Measurements from ENCODE around the gene RNF212B. TPM values are rescaled to one million over a fixed set of nuclear protein-coding genes. Genes with fewer than 3 reads are reported as not detected.

RNF212B gene
- total RNA-seq, 1 donor from 2014 or later, result not detected

DNA sequence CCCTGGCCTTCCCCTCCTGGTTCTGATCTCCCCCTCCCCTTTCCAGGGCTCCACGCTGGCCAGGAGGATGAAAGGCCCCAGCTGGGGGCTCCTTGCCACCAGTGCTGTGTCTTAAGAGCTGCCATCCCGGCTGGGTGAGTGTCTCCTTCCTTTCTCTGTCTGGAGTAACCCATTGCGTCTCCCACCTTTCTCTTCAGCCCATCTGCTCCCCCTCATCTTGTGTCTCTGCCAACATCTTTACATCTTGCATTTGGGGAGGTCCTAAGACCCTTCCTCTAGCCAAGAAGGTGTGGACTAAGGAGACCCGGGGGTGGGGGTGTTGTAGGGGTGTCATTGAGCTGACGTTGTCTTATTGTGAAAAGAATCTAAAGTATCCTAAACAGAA lies 69.4 kb downstream of the RNF212B start:
- DNase-seq (no peak), ATAC-seq (no peak)
- Histone ChIP-seq H3K4me1 (peaks cover 43% of the 10 kb centered on the region), H3K27me3 (ENCODE audit: low read depth) (no peaks in the 10 kb centered on the region), H3K9me3 (no peaks in the 10 kb centered on the region), H3K36me3 (peaks cover 42% of the 10 kb centered on the region), H3K4me3 (peak overlapping the region; percentile 65), H3K27ac (peak overlapping the region; percentile 82)
- no peak for TF ChIP-seq CTCF (IDR thresholded peaks at IDR 0.05)
- intact Hi-C loops (cut with DNase I), result no loop called here

GRCh38 chr14:23307687-23308644 lies 70.2 kb downstream of the RNF212B start:
- no peak for ATAC-seq
- Histone ChIP-seq H3K27ac (peak overlapping the region; percentile 82), H3K4me1 (peaks cover 40% of the 10 kb centered on the region), H3K27me3 (ENCODE audit: low read depth) (no peaks in the 10 kb centered on the region), H3K9me3 (no peaks in the 10 kb centered on the region), H3K36me3 (peaks cover 48% of the 10 kb centered on the region), H3K4me3 (peak overlapping the region; percentile 65)
- no peak for DNase-seq
- intact Hi-C loops (cut with DNase I), result no loop called here
- no peak for TF ChIP-seq CTCF (IDR thresholded peaks at IDR 0.05)

GRCh38 chr14:23308721-23309445 lies 71.1 kb downstream of the RNF212B start:
- Histone ChIP-seq H3K27me3 (ENCODE audit: low read depth) (no peaks in the 10 kb centered on the region), H3K27ac (no peak overlapping the region), H3K9me3 (no peaks in the 10 kb centered on the region), H3K4me3 (no peak overlapping the region), H3K4me1 (peaks cover 38% of the 10 kb centered on the region), H3K36me3 (peaks cover 48% of the 10 kb centered on the region)
- no peak for TF ChIP-seq CTCF (IDR thresholded peaks at IDR 0.05)
- intact Hi-C loops (cut with DNase I), result no loop called here
- DNase-seq (no peak), ATAC-seq (no peak)

DNA sequence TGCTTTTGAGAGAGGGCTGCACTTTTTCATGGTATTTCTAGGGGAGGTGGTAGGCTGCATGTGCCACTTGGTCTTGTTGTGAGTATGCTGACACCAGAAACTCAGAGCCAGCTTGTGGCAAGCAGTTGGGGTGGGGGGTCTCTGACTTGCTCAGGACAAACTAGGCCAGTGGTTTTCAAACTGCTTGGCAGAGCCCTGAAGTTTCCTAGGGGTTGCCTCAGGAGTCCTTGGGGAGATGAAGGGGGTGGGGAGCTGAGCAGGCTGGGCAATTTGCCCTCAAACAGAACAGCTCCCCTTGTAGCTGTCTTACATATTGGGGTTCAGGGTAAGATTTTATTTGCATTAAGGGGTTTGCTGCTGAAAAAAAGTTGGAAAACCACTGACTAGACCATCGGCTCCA lies 72.8 kb downstream of the RNF212B start:
- intact Hi-C loops (cut with DNase I), result no loop called here
- Histone ChIP-seq H3K36me3 (peaks cover 48% of the 10 kb centered on the region), H3K27me3 (ENCODE audit: low read depth) (no peaks in the 10 kb centered on the region), H3K4me3 (no peak overlapping the region), H3K4me1 (peaks cover 35% of the 10 kb centered on the region), H3K9me3 (no peaks in the 10 kb centered on the region), H3K27ac (no peak overlapping the region)
- ATAC-seq (no peak), DNase-seq (no peak)
- TF ChIP-seq CTCF (IDR thresholded peaks at IDR 0.05), result no peak

DNA sequence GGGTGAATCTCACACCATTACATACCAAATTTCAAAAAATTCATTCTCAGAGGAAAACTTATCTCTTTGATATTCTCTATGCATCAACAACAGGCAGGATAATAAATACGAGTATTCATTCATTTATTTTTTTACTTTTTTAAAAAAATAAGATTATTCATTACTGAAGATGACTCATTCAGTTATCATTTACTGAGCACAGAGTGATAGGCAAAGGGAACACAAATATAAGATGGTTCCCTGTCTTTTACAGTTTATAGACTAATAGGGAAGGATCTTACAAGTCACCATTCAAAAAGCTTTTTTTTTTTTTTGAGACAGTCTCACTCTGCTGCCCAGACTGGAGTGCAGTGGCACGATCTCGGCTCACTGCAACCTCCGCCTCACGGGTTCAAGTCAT lies 78.6 kb downstream of the RNF212B start:
- Histone ChIP-seq H3K36me3 (peaks cover 20% of the 10 kb centered on the region), H3K4me3 (no peak overlapping the region), H3K27me3 (ENCODE audit: low read depth) (no peaks in the 10 kb centered on the region), H3K9me3 (no peaks in the 10 kb centered on the region), H3K4me1 (peaks cover 9% of the 10 kb centered on the region), H3K27ac (no peak overlapping the region)
- ATAC-seq, result no peak
- intact Hi-C loops (cut with DNase I), result no loop called here
- no peak for TF ChIP-seq CTCF (IDR thresholded peaks at IDR 0.05)
- DNase-seq, result no peak
